K562 (cell line): Measurements from ENCODE around the gene KNSTRN. TPM values are rescaled to one million over a fixed set of nuclear protein-coding genes. Genes with fewer than 3 reads are reported as not detected.
A peak's percentile ranks its signal among the peaks of the same experiment; 100 is the strongest.

Experiments
- ATF7 ChIP-seq: fragments of 450-650 bp; IDR thresholded peaks from 2 replicates; pipeline ENCODE4 v1.7.1; 2014; ENCODE audit warnings: mild to moderate bottlenecking, moderate library complexity
- CC2D1A ChIP-seq: fragments of 450-650 bp; IDR thresholded peaks from 2 replicates; pipeline ENCODE4 v1.6.1; 2017; ENCODE audit warnings: mild to moderate bottlenecking
- DACH1 ChIP-seq: fragments of 450-650 bp; IDR thresholded peaks from 2 replicates; pipeline ENCODE4 v1.6.1; 2018; ENCODE audit not compliant: partially characterized antibody
- FOS ChIP-seq: IDR thresholded peaks from 3 replicates; pipeline ENCODE4 v1.6.1; 2011; ENCODE audit not compliant: insufficient read length; ENCODE audit errors: extremely low read depth
- GABPA ChIP-seq: fragments of 200-800 bp; sonication (Bioruptor generic); conservative IDR thresholded peaks from 2 replicates; pipeline ENCODE4 v1.6.1; 2016; ENCODE audit warnings: low read depth, missing genetic modification characterization, missing compliant biosample characterization
- HLTF ChIP-seq: fragments of 450-650 bp; IDR thresholded peaks from 2 replicates; pipeline ENCODE4 v1.6.1; 2016
- MXI1 ChIP-seq: IDR thresholded peaks from 2 replicates; pipeline ENCODE4 v1.6.1; 2011; ENCODE audit warnings: low read depth, mild to moderate bottlenecking, improper control_type of control experiment, low read length
- NCOA6 ChIP-seq: fragments of 450-650 bp; IDR thresholded peaks from 2 replicates; pipeline ENCODE4 v1.6.1; 2017; ENCODE audit warnings: mild to moderate bottlenecking
- RBM22 ChIP-seq: fragments of 200-400 bp; formaldehyde crosslinking; IDR thresholded peaks from 2 replicates; pipeline ENCODE4 v1.6.1; 2018; ENCODE audit warnings: low read length, low read depth; ENCODE audit not compliant: poor library complexity, severe bottlenecking
- SAFB2 ChIP-seq: fragments of 200-400 bp; formaldehyde crosslinking; IDR thresholded peaks from 2 replicates; pipeline ENCODE4 v1.6.1; 2018; ENCODE audit warnings: borderline replicate concordance, low read length, low read depth, moderate library complexity; ENCODE audit not compliant: severe bottlenecking
- SIN3B ChIP-seq: fragments of 450-650 bp; IDR thresholded peaks from 2 replicates; pipeline ENCODE4 v1.6.1; 2017; ENCODE audit warnings: low read depth, mild to moderate bottlenecking, moderate library complexity
- SUPT5H ChIP-seq: fragments of 450-650 bp; IDR thresholded peaks from 2 replicates; pipeline ENCODE4 v1.6.1; 2016
- TAF9B ChIP-seq: fragments of 450-650 bp; IDR thresholded peaks from 2 replicates; pipeline ENCODE4 v1.6.1; 2018; ENCODE audit warnings: mild to moderate bottlenecking; ENCODE audit not compliant: partially characterized antibody
- TBL1XR1 ChIP-seq, 2 experiments: IDR thresholded peaks; 2 replicates each; pipeline ENCODE4 v1.6.1; 2012; ENCODE audit warnings: improper control_type of control experiment in 2 of 2, low read length in 2 of 2, mild to moderate bottlenecking in 1 of 2
- ZBTB17 ChIP-seq: fragments of 450-650 bp; formaldehyde crosslinking; IDR thresholded peaks from 2 replicates; pipeline ENCODE4 v1.4.0; 2020; ENCODE audit warnings: mild to moderate bottlenecking
- ZEB2 ChIP-seq: fragments of 450-650 bp; IDR thresholded peaks from 2 replicates; pipeline ENCODE4 v1.6.1; 2016
- ZNF707 ChIP-seq: fragments of 250-450 bp; sonication (Bioruptor Pico); conservative IDR thresholded peaks from 2 replicates; pipeline ENCODE4 v1.8.0; 2022; ENCODE audit warnings: inconsistent platforms, mild to moderate bottlenecking, moderate library complexity
- polyA plus RNA-seq, 8 experiments: library from polyadenylated mRNA; depleted of rRNA in 4 of 8; stranded (reverse) in 5 of 8; unstranded in 3 of 8; fragments of >200 nt; fragmentation: Nextera tagmentation in 2 of 8; fragmentation: Illumina TruSeq in 1 of 8; extraction: Ambion mirVana in 2 of 8; extraction: Trizol in 1 of 8; gene quantifications; 2 replicates each; pipeline versions ENCODE4 v1.2.1 to v1.2.3, GENCODE V29; 2011 to 2014; ENCODE audit warnings: inconsistent platforms in 1 of 8, missing spikeins in 1 of 8
- total RNA-seq, 7 experiments: library from RNA; depleted of rRNA in 6 of 7; stranded (reverse); fragments of >200 nt in 6 of 7; fragmentation: Illumina TruSeq in 2 of 7; extraction: Trizol in 2 of 7; gene quantifications; 2 replicates each; pipeline versions ENCODE4 v1.2.1 to v1.2.3, GENCODE V29; 2011 to 2021; ENCODE audit warnings: low replicate concordance in 1 of 7
- TF ChIP-seq, protein P1 (sequence below): fragments of 450-650 bp; formaldehyde crosslinking; IDR thresholded peaks from 2 replicates; pipeline ENCODE4 v1.4.0; 2022; ENCODE audit warnings: missing genetic modification characterization
- TF ChIP-seq, protein P2 (sequence below): fragments of 250-450 bp; sonication (Bioruptor Pico); IDR thresholded peaks from 2 replicates; pipeline ENCODE4 v1.4.0; 2020
- TF ChIP-seq, protein P3 (sequence below): sonication (generic); formaldehyde crosslinking; IDR thresholded peaks from 2 replicates; pipeline ENCODE4 v1.8.1; 2023; ENCODE audit warnings: mild to moderate bottlenecking, missing genetic modification reagents

The KNSTRN gene
- total and polyA plus RNA-seq, 9 of the 15 experiments (the other 6 are each of a cell fraction or from before 2014, with no cell fraction given) = 48.7 to 88.2 (median 66.3) TPM

DNA sequence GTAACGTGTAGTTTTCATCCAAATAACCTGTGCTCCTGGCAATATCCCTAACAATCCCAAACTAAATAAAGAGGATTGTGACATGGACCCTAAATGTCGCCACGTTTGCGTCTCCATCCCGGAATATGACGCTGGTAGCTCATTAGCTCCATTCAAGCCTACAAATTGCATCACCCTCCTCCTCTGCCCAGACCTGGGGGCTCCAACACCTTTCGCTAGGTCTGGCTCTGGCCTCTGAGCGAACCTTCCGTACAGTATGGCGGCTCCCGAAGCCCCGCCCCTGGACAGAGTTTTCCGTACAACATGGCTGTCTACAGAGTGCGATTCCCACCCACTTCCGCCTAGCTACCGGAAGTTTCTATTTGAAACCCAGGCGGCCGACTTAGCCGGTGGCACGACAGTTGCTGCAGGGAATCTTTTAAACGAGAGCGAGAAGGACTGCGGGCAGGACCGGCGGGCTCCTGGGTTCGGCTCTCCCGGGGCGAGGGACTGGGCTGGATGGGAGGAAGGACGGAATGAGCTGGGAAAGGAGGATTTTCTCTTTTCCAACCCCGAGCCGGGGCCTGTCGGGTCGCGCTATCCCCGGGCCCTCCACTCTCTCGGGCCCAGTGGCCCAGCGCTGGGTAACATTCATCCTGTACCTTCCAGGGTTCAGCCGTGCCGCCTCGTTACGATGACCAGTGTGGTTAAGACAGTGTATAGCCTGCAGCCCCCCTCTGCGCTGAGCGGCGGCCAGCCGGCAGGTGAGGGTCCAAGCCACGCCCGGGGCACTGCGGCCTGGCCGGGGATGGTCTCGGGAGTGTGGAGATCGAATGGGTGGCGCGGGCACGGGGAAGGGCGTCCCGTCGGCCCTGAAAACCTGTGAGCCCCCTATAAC lies at the start of gene KNSTRN (continued):
- no peak for TF ChIP-seq FOS
- TF ChIP-seq GABPA (tag) = peak; percentile 98
- no peak for TF ChIP-seq SAFB2
- no peak for TF ChIP-seq SIN3B
- no peak for TF ChIP-seq MXI1
- TF ChIP-seq, protein P1, sequence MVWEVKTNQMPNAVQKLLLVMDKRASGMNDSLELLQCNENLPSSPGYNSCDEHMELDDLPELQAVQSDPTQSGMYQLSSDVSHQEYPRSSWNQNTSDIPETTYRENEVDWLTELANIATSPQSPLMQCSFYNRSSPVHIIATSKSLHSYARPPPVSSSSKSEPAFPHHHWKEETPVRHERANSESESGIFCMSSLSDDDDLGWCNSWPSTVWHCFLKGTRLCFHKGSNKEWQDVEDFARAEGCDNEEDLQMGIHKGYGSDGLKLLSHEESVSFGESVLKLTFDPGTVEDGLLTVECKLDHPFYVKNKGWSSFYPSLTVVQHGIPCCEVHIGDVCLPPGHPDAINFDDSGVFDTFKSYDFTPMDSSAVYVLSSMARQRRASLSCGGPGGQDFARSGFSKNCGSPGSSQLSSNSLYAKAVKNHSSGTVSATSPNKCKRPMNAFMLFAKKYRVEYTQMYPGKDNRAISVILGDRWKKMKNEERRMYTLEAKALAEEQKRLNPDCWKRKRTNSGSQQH (CRISPR knock-in tag) = no peak
- TF ChIP-seq, protein P2, sequence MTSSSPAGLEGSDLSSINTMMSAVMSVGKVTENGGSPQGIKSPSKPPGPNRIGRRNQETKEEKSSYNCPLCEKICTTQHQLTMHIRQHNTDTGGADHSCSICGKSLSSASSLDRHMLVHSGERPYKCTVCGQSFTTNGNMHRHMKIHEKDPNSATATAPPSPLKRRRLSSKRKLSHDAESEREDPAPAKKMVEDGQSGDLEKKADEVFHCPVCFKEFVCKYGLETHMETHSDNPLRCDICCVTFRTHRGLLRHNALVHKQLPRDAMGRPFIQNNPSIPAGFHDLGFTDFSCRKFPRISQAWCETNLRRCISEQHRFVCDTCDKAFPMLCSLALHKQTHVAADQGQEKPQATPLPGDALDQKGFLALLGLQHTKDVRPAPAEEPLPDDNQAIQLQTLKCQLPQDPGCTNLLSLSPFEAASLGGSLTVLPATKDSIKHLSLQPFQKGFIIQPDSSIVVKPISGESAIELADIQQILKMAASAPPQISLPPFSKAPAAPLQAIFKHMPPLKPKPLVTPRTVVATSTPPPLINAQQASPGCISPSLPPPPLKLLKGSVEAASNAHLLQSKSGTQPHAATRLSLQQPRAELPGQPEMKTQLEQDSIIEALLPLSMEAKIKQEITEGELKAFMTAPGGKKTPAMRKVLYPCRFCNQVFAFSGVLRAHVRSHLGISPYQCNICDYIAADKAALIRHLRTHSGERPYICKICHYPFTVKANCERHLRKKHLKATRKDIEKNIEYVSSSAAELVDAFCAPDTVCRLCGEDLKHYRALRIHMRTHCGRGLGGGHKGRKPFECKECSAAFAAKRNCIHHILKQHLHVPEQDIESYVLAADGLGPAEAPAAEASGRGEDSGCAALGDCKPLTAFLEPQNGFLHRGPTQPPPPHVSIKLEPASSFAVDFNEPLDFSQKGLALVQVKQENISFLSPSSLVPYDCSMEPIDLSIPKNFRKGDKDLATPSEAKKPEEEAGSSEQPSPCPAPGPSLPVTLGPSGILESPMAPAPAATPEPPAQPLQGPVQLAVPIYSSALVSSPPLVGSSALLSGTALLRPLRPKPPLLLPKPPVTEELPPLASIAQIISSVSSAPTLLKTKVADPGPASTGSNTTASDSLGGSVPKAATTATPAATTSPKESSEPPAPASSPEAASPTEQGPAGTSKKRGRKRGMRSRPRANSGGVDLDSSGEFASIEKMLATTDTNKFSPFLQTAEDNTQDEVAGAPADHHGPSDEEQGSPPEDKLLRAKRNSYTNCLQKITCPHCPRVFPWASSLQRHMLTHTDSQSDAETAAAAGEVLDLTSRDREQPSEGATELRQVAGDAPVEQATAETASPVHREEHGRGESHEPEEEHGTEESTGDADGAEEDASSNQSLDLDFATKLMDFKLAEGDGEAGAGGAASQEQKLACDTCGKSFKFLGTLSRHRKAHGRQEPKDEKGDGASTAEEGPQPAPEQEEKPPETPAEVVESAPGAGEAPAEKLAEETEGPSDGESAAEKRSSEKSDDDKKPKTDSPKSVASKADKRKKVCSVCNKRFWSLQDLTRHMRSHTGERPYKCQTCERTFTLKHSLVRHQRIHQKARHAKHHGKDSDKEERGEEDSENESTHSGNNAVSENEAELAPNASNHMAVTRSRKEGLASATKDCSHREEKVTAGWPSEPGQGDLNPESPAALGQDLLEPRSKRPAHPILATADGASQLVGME (CRISPR knock-in tag) = no peak
- no peak for TF ChIP-seq TBL1XR1 (IDR thresholded peaks at IDR 0.05; ENCODE audit: low read length in 2 of 2)
- TF ChIP-seq TAF9B = peak; percentile 72
- TF ChIP-seq HLTF = no peak
- TF ChIP-seq ZBTB17 = no peak
- TF ChIP-seq, protein P3, sequence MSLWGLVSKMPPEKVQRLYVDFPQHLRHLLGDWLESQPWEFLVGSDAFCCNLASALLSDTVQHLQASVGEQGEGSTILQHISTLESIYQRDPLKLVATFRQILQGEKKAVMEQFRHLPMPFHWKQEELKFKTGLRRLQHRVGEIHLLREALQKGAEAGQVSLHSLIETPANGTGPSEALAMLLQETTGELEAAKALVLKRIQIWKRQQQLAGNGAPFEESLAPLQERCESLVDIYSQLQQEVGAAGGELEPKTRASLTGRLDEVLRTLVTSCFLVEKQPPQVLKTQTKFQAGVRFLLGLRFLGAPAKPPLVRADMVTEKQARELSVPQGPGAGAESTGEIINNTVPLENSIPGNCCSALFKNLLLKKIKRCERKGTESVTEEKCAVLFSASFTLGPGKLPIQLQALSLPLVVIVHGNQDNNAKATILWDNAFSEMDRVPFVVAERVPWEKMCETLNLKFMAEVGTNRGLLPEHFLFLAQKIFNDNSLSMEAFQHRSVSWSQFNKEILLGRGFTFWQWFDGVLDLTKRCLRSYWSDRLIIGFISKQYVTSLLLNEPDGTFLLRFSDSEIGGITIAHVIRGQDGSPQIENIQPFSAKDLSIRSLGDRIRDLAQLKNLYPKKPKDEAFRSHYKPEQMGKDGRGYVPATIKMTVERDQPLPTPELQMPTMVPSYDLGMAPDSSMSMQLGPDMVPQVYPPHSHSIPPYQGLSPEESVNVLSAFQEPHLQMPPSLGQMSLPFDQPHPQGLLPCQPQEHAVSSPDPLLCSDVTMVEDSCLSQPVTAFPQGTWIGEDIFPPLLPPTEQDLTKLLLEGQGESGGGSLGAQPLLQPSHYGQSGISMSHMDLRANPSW = no peak
- no peak for TF ChIP-seq ZNF707
- TF ChIP-seq DACH1 = no peak
- peak; percentile 47; the same call in 1 of the 2 replicates for TF ChIP-seq ATF7
- TF ChIP-seq SUPT5H = peak; percentile 82
- no peak for TF ChIP-seq RBM22
- TF ChIP-seq CC2D1A = peak; percentile 33; the same call in 1 of the 2 replicates
- TF ChIP-seq NCOA6 = no peak
- 0 out of 2 replicates have a peak, but pooled peaks have one; percentile 54 for TF ChIP-seq ZEB2
